IPS-18a (cell line): ENCODE data around the gene ASCC3.
A peak's percentile ranks its signal among the peaks of the same experiment; 100 is the strongest.
"Not testable (repeated sequence)": the region's sequence is repeated elsewhere in the genome, so short reads cannot be mapped to it uniquely, and the experiment has no call there.

ENCODE experiments used
- H3K27ac ChIP-seq: one replicate; pipeline ENCODE4 v1.5.1; 2013; ENCODE audit warnings: low read length
- H3K27me3 ChIP-seq: one replicate; pipeline ENCODE4 v1.6.1; 2013; ENCODE audit warnings: mild to moderate bottlenecking, low read length; ENCODE audit not compliant: control insufficient read depth, insufficient read depth
- H3K36me3 ChIP-seq: one replicate; pipeline ENCODE4 v1.6.1; 2013; ENCODE audit warnings: low read depth, low read length; ENCODE audit not compliant: control insufficient read depth
- H3K4me1 ChIP-seq: one replicate; pipeline ENCODE4 v1.6.1; 2013; ENCODE audit warnings: low read depth, low read length; ENCODE audit not compliant: control insufficient read depth
- H3K4me3 ChIP-seq: one replicate; pipeline ENCODE4 v1.5.1; 2013; ENCODE audit warnings: low read length
- H3K9ac ChIP-seq: one replicate; pipeline ENCODE4 v1.6.1; 2013; ENCODE audit warnings: mild to moderate bottlenecking, low read length, moderate library complexity
- H3K9me3 ChIP-seq: one replicate; pipeline ENCODE4 v1.6.1; 2013; ENCODE audit warnings: low read depth, low read length; ENCODE audit not compliant: control insufficient read depth

The ASCC3 gene

DNA sequence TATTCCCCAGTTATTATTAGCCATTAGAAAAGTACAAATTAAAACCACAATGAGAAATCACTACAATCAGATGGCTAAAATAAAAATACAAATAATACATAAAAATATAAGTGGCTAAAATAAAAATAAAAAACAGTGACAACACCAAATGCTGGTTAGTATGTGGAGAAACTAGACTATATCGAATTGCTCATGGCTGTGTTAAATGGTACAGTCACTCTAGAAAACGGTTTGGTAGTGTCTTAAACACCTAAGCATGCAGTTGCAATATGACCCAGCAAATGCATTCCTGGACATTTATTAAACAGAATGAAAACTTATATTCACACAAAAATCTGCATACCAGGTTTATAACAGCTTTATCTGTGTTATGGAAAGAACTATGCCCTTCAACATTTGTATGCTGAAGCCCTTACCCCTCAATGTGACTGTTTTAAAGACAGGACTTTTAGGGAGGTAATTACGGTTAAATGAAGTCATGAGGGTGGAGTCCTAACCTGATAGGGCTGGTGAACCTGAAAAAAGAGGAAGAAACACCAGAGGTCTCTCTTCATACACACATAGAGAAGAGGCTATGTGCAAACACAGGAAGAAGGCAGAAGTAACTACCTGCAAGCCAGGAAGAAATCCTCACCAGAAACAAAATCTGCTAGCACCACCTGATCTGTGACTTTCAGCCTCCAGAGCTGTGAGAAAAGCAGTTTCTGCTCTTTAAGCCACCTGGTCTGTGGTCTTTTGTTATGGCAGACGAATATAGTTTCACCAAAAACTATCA, 84.9 kb downstream of the ASCC3 start:
- H3K9me3 ChIP-seq, result no peaks in the 10 kb centered on the region
- no peaks in the 10 kb centered on the region for H3K4me1 ChIP-seq
- no peak overlapping the region for H3K4me3 ChIP-seq
- H3K27me3 ChIP-seq, result no peaks in the 10 kb centered on the region
- no peak overlapping the region for H3K27ac ChIP-seq
- H3K9ac ChIP-seq, result no peak overlapping the region
- H3K36me3 ChIP-seq, result peaks cover 7% of the 10 kb centered on the region

- H3K9me3 ChIP-seq, result no peaks in the 10 kb centered on the region
- H3K9ac ChIP-seq, result no peak overlapping the region
- H3K4me3 ChIP-seq, result no peak overlapping the region
- peaks cover 4% of the 10 kb centered on the region for H3K36me3 ChIP-seq
- H3K27me3 ChIP-seq, result no peaks in the 10 kb centered on the region
- H3K27ac ChIP-seq, result no peak overlapping the region
- H3K4me1 ChIP-seq, result no peaks in the 10 kb centered on the region
Observed at GRCh38 chr6:100790084-100790483, 91.0 kb downstream of the ASCC3 start.

GRCh38 chr6:100785982-100786381, 95.1 kb downstream of the ASCC3 start:
- no peaks in the 10 kb centered on the region for H3K4me1 ChIP-seq

DNA sequence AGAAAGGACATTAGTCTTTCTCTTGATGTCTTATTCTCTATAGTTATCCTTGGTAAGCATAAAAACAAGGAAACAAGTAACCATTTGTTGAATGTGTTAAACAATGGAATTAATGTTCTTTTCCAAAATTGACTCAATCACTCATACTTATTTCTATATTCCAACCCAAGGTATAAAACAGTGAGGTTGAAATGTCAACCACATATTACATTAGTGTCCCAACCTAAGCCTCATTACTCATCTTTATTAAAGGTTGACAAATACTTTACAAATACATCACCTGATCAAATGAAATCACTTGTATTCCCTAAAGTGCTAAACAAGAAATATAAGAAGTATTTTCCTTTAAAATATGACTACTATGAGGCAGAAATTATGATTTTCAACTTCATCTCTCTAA, 100.5 kb downstream of the ASCC3 start:
- no peak overlapping the region for H3K9ac ChIP-seq
- H3K27me3 ChIP-seq, result no peaks in the 10 kb centered on the region
- no peak overlapping the region for H3K27ac ChIP-seq

More at GRCh38 chr6:100785982-100786381, 95.1 kb downstream of the ASCC3 start:
- Histone ChIP-seq H3K36me3 (no peaks in the 10 kb centered on the region), H3K4me3 (no peak overlapping the region), H3K9me3 (no peaks in the 10 kb centered on the region), H3K27ac (no peak overlapping the region), H3K9ac (no peak overlapping the region), H3K27me3 (no peaks in the 10 kb centered on the region)

DNA sequence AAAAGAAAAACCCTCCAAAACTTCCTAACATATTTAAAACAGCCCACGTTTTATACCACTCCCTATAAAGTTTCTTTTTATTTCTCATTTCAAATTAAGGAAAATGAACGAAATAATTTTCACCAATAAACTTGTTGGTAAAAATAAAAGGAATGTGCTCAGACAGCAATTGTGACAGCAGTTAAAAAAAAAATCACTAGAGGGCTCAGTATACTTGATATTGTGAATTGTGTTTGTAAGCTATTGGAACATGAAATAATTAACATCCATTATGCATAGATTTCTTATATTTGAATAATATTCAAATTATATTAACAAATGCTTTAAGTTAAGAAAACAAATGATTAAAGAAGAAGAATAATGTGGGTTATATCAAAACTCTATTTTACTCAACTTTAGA, 105.5 kb downstream of the ASCC3 start:
- Histone ChIP-seq H3K27me3 (no peaks in the 10 kb centered on the region), H3K9me3 (no peaks in the 10 kb centered on the region), H3K4me3 (no peak overlapping the region), H3K27ac (no peak overlapping the region), H3K4me1 (no peaks in the 10 kb centered on the region), H3K9ac (no peak overlapping the region), H3K36me3 (no peaks in the 10 kb centered on the region)

More for the DNA sequence above, 100.5 kb downstream of the ASCC3 start:
- Histone ChIP-seq H3K36me3 (no peaks in the 10 kb centered on the region), H3K4me3 (no peak overlapping the region), H3K4me1 (no peaks in the 10 kb centered on the region), H3K9me3 (no peaks in the 10 kb centered on the region)

GRCh38 chr6:100774681-100775080, 106.4 kb downstream of the ASCC3 start:
- no peaks in the 10 kb centered on the region for H3K36me3 ChIP-seq
- H3K4me3 ChIP-seq, result no peak overlapping the region
- no peaks in the 10 kb centered on the region for H3K27me3 ChIP-seq
- no peak overlapping the region for H3K9ac ChIP-seq
- no peaks in the 10 kb centered on the region for H3K9me3 ChIP-seq
- H3K4me1 ChIP-seq, result no peaks in the 10 kb centered on the region
- H3K27ac ChIP-seq, result no peak overlapping the region

- H3K4me1 ChIP-seq, result peaks cover 18% of the 10 kb centered on the region
- no peak overlapping the region for H3K9ac ChIP-seq
- peaks cover 7% of the 10 kb centered on the region for H3K36me3 ChIP-seq
- H3K27me3 ChIP-seq, result no peaks in the 10 kb centered on the region
- no peak overlapping the region for H3K27ac ChIP-seq
- no peaks in the 10 kb centered on the region for H3K9me3 ChIP-seq
- H3K4me3 ChIP-seq, result no peak overlapping the region
Observed at GRCh38 chr6:100768816-100769351, 112.2 kb downstream of the ASCC3 start.

DNA sequence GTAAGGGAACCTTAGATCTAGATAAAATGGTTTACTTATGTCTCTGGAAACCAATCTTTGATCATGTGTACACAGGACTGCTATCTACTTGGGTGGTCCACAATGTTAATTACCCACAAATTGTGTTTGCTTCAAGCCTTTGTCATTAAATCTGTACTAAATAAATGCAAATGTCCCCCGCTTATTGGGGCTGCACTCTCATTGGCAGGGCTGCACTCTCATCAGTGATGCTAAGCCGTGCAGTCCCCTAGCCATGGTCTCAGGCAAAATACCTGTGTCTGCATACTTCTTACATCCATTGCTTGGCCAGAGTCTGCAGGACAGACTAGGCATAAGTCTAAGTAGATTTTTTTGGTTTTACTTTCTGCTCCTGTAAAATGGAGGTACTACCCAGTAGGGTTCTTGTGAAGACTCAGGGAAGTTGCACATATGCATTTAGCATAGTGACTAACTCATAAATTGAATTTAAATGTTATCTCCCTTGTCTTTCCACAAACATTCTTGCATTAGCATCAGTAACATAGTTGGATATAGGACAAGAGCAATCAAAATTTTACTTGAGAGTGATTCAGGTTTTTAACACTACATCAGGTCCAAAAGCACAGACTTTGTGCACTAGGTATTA, 117.4 kb downstream of the ASCC3 start:
- Histone ChIP-seq H3K4me1 (peaks cover 37% of the 10 kb centered on the region), H3K4me3 (peak overlapping the region; percentile 1), H3K27ac (peak overlapping the region; percentile 71), H3K9ac (peak overlapping the region; percentile 31), H3K36me3 (peaks cover 7% of the 10 kb centered on the region), H3K27me3 (no peaks in the 10 kb centered on the region), H3K9me3 (no peaks in the 10 kb centered on the region)

DNA sequence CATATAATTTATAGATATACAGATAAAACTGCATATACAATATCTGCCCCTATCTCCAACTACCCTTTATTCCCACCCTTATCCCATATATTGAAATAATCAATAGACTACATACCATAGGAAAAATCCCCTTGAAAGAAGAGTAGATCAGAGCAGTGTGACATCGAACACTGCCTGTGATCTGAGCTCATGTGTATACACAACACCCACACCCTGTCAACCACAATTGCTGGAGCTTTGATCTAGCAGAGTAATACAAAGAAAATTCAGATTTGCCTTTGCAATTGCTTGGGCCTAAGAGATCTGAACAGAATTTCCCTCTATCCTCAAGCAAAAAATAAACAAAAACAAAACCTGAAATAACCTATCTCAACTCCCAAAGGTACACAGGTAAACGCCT, 119.3 kb downstream of the ASCC3 start:
- Histone ChIP-seq H3K36me3 (peaks cover 7% of the 10 kb centered on the region), H3K9me3 (no peaks in the 10 kb centered on the region), H3K27ac (no peak overlapping the region), H3K27me3 (no peaks in the 10 kb centered on the region), H3K4me1 (peaks cover 37% of the 10 kb centered on the region), H3K4me3 (no peak overlapping the region), H3K9ac (no peak overlapping the region)

GRCh38 chr6:100758386-100758785, 122.7 kb downstream of the ASCC3 start:
- H3K27me3 ChIP-seq, H3K36me3 ChIP-seq, H3K9ac ChIP-seq, H3K9me3 ChIP-seq, H3K4me3 ChIP-seq, H3K27ac ChIP-seq: not testable (repeated sequence)
- H3K4me1 ChIP-seq, result peaks cover 14% of the 10 kb centered on the region

DNA sequence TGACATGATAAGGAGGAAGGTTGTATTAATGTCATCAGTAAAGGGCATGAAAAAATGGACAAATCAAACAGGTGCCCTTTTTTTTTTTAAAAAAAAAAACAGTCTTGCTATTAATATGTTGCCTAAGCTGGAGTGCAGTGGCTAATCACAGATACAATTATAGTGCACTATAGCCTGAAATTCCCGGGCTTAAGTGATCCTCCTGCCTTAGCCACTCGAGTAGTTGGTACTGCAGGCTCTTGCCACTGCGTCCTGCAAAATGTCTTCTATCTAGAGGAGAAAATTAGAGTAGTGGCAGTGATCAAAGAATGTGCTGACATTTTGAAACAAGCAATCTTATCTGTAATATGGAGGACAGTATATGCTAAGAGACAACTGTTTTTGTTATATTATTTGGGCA, 127.7 kb downstream of the ASCC3 start:
- H3K9ac ChIP-seq, result no peak overlapping the region
- no peak overlapping the region for H3K4me3 ChIP-seq
- H3K4me1 ChIP-seq, result no peaks in the 10 kb centered on the region
- no peak overlapping the region for H3K27ac ChIP-seq
- H3K27me3 ChIP-seq, result no peaks in the 10 kb centered on the region
- no peaks in the 10 kb centered on the region for H3K9me3 ChIP-seq
- H3K36me3 ChIP-seq, result no peaks in the 10 kb centered on the region

DNA sequence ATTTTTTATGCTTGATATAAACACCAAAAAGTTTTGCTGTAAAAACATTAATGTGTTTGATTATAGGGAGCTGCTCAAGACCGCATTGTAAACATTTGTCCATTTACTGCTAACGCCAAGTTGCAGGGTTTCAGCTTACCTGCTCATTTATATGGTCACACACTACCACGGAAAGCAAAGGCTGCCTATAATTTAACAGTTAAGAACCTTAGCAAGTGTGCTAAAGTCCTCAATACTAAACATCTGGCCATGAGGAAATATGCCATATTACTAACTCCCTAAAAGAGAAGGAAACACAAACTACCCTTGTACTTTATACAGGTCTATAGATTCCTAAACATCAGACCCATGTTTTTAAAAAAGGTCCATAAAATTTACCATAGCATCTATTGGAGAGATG, 129.5 kb downstream of the ASCC3 start:
- H3K4me3 ChIP-seq, result no peak overlapping the region
- no peak overlapping the region for H3K9ac ChIP-seq
- H3K9me3 ChIP-seq, result no peaks in the 10 kb centered on the region
- H3K4me1 ChIP-seq, result no peaks in the 10 kb centered on the region
- no peaks in the 10 kb centered on the region for H3K36me3 ChIP-seq
- no peak overlapping the region for H3K27ac ChIP-seq
- no peaks in the 10 kb centered on the region for H3K27me3 ChIP-seq
